B cell (primary cell): ENCODE measurements around the gene IL1RN.

ENCODE experiments used
- EZH2 ChIP-seq: IDR thresholded peaks from 2 replicates; pipeline ENCODE4 v1.6.1; 2012; ENCODE audit warnings: borderline replicate concordance, low read depth, mild to moderate bottlenecking, moderate library complexity, low read length; ENCODE audit not compliant: insufficient read depth, poor library complexity, severe bottlenecking
- TF ChIP-seq, protein P1 (sequence below): fragments of 200-600 bp; IDR thresholded peaks from one replicate; pipeline ENCODE4 v1.8.0; 2022; ENCODE audit warnings: antibody characterized with exemption, mild to moderate bottlenecking

DNA sequence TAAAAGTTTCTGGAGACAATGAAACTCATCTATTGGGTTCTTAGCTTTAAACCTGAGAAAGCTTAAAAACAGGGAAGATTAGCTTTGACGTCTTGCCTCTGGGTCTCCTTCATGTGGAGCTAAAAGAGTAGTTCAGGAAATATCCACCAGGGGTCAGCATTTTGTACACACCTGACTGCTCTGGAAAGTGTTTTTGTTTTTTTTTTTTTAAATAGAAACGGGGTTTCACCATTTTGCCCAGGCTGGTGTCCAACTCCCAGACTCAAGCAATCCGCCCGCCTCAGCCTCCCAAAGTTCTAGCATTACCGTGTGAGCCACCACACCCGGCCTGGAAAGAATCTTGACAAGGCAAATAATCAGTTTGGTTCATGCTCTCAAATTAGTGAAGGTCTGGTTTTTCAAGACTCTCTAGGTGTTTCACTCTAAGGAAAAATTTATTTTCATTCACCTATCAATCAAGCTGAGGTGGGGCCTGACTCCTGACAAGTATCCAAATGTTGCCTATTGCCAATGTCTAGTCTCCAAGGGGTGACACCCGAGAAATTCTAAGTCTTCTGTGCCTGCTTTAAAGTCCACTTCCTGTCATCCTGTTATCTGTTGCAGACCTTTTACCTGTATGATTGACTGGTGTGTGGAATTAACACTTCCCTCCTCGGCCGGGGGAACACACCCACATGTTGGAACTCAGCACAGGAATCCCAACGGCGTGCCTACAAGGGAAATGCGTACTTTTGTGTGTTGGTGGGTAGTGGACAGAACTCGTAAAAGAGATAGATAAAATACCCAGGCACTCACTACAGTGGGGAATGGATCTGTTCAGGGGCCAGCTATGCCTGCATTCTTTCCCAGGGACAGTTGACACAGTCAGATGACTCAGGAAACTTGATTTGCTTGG, 11.3 kb downstream of the IL1RN start:
- TF ChIP-seq, protein P1, sequence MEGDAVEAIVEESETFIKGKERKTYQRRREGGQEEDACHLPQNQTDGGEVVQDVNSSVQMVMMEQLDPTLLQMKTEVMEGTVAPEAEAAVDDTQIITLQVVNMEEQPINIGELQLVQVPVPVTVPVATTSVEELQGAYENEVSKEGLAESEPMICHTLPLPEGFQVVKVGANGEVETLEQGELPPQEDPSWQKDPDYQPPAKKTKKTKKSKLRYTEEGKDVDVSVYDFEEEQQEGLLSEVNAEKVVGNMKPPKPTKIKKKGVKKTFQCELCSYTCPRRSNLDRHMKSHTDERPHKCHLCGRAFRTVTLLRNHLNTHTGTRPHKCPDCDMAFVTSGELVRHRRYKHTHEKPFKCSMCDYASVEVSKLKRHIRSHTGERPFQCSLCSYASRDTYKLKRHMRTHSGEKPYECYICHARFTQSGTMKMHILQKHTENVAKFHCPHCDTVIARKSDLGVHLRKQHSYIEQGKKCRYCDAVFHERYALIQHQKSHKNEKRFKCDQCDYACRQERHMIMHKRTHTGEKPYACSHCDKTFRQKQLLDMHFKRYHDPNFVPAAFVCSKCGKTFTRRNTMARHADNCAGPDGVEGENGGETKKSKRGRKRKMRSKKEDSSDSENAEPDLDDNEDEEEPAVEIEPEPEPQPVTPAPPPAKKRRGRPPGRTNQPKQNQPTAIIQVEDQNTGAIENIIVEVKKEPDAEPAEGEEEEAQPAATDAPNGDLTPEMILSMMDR = peak; percentile 86
- no peak for TF ChIP-seq EZH2
